Testis (tissue), 3 donors: ENCODE data around the gene DAP. TPM values are rescaled to one million over a fixed set of nuclear protein-coding genes. Genes with fewer than 3 reads are reported as not detected.
"Not testable (repeated sequence)": the region's sequence is repeated elsewhere in the genome, so short reads cannot be mapped to it uniquely, and the experiment has no call there.

Source experiments
- DNase-seq: peaks from one replicate; pipeline ENCODE4 v3.0.0-alpha.2; 2019
- H3K27ac ChIP-seq, 2 donors: fragments of 200-600 bp; sonication (generic); one replicate each; pipeline ENCODE4 v1.5.1; 2019
- H3K27me3 ChIP-seq: fragments of 200-600 bp; sonication (generic); one replicate; pipeline ENCODE4 v1.5.1; 2019
- H3K36me3 ChIP-seq: fragments of 200-600 bp; sonication (generic); one replicate; pipeline ENCODE4 v1.5.1; 2017; ENCODE audit warnings: low read depth; ENCODE audit errors: missing control alignments
- H3K4me1 ChIP-seq: fragments of 200-600 bp; sonication (generic); one replicate; pipeline ENCODE4 v1.5.1; 2019
- H3K4me3 ChIP-seq, 2 donors: fragments of 200-600 bp; sonication (generic); one replicate each; pipeline ENCODE4 v1.5.1; 2017 to 2019
- H3K9me3 ChIP-seq: fragments of 200-600 bp; sonication (generic); one replicate; pipeline ENCODE4 v1.5.1; 2017
- CTCF ChIP-seq, 3 experiments: fragments of 450-650 bp in 2 of 3; fragments of 200-600 bp in 1 of 3; sonication (generic) in 1 of 3; IDR thresholded peaks; one replicate each; pipeline ENCODE4 v1.5.1; 2016 to 2019; ENCODE audit warnings: antibody characterized with exemption in 3 of 3, mild to moderate bottlenecking in 2 of 3, moderate library complexity in 1 of 3
- POLR2A ChIP-seq: fragments of 450-650 bp; IDR thresholded peaks from one replicate; pipeline ENCODE4 v1.6.1; 2017; ENCODE audit warnings: antibody characterized with exemption, mild to moderate bottlenecking, moderate library complexity
- WGBS, 2 donors: methylation state at CpG; one replicate each; pipeline ENCODE4 v1.1.5; 2018; 5-methylcytosine and 5-hydroxymethylcytosine counted together
- intact Hi-C: fragments of 100-400 bp; cut with DNase I; formaldehyde crosslinking; loops from one replicate; pipeline ENCODE4 v1.15.1; 2023; ENCODE audit warnings: low total_unique reads
- polyA plus RNA-seq: library from polyadenylated mRNA; stranded (reverse); fragments of 350-450 nt; fragmentation: Illumina TruSeq; extraction: RNeasy Lipid Tissue Mini Kit (QIAGEN cat#74804); gene quantifications from one replicate; pipeline ENCODE4 v1.2.3, GENCODE V29; 2014; ENCODE audit warnings: low read depth, low replicate concordance; ENCODE audit not compliant: insufficient read depth
- total RNA-seq, 2 donors: library from RNA; depleted of rRNA; stranded (reverse); fragments of >200 nt; gene quantifications; one replicate each; pipeline ENCODE4 v1.2.3, GENCODE V29; 2016

Gene DAP
- total and polyA plus RNA-seq, 3 donors from 2014 or later: 46.3 to 92.2 (median 48.1) TPM

DNA sequence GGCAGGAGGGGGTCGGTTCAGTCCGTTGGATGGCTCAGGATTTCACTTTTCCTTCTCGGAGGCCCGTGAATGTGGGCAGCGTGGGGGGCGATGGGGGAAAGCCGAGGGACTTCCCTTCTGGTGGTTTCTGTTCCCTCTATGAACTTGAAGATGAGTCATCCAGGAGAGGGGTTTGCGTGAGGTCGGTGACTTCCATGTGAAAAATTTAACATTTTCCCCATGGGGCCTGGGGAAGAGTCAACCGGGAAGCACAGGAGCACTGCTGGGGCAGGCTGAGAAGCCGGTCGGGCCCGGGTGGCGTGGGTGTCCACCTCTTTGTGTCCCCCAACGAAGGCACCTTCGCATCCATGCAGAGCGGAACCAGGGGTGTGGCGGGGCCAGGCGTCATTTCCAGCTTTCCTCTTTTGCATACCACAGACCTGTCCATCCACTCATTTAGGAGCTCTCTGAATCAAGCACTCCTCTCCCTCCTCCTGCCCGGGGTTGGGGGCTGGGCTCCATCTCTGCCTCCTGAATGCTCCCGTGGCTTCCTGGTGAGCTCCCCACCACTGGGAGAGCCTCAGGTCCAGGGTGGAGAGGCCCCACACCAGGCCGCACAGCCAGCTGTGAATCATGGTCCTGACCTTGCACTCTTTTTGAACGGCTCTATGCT lies 128.8 kb downstream of the DAP start:
- intact Hi-C loops: loop anchor here (10.0 kb wide), 1 partner anchor 347 kb away; no protein-coding TSS in a partner anchor
- Histone ChIP-seq H3K36me3 (no peaks in the 10 kb centered on the region), H3K27ac (no peak overlapping the region), H3K4me3 (no peak overlapping the region), H3K4me1 (peaks cover 2% of the 10 kb centered on the region), H3K9me3 (no peaks in the 10 kb centered on the region), H3K27me3 (no peaks in the 10 kb centered on the region)
- TF ChIP-seq POLR2A (no peak), CTCF (IDR thresholded peaks at IDR 0.05) (no peak)
- 79 to 80% methylated on average over 21 to 23 of the region's 23 CpGs for WGBS, 2 donors
- DNase-seq: no peak

DNA sequence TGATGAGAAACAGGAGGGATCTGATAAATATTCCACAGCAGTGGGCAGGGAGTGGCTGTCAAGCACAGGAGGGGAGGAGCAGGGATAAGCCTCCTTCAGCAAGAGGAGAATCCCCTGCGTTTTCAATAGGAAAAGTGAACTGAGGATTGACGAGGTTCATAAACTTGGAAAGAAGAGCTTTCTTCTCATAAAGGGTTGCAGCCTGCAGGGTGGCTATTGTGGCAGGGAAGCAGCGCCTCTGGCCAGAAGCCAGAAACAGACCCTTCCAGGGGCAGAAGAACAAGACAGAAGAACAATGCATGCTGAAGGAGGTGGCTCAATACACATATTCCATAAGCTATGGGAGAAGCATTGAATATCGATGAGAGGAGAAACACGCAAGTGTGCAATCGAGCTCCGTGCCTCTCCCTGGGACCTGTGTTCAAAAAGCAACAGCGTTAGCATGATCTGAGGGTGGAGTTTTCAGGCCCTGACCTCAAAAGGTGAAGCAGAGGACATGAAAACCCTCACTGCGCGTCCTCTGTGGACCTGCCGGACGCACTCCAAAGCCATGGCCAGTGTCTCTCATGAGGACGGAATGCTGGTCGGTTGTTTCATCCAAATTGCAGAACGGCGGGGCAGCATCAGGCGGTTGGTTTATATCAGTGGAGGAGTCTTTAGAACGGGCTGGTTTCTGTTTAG lies 129.6 kb downstream of the DAP start:
- H3K27ac ChIP-seq: no peak overlapping the region
- no peak for DNase-seq
- 81 to 83% methylated on average over 18 of the region's 18 CpGs for WGBS, 2 donors
- H3K4me1 ChIP-seq: peaks cover 6% of the 10 kb centered on the region
- no peaks in the 10 kb centered on the region for H3K9me3 ChIP-seq
- no peaks in the 10 kb centered on the region for H3K27me3 ChIP-seq
- intact Hi-C loops: loop anchor here (10.0 kb wide), 1 partner anchor 347 kb away; no protein-coding TSS in a partner anchor
- TF ChIP-seq CTCF (IDR thresholded peaks at IDR 0.05): no peak
- TF ChIP-seq POLR2A: no peak
- no peaks in the 10 kb centered on the region for H3K36me3 ChIP-seq
- no peak overlapping the region for H3K4me3 ChIP-seq

DNA sequence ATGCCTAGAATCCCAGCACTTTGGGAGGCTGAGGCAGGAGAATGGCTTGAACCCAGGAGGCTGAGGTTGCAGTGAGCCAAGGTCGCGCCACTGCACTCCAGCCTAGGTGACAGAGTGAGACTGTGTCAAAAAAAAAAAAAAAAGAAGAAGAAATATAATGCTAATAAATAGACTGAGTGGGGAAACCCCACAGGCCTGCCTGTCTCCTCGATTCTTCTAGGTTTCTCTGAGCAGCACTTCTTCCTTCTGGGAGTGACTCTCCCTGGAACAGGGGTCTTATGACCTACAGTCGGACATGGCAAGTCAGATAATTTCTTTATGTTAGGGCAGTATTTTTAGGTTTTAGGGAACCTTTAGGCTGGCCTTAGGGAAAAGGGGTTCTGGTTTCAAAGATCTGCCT lies 130.3 kb downstream of the DAP start:
- intact Hi-C loops: loop anchor here (10.0 kb wide), 1 partner anchor 346 kb away; no protein-coding TSS in a partner anchor

GRCh38 chr5:10630126-10630525 lies 130.9 kb downstream of the DAP start:
- Histone ChIP-seq H3K4me1 (peaks cover 6% of the 10 kb centered on the region), H3K4me3 (no peak overlapping the region), H3K9me3 (no peaks in the 10 kb centered on the region), H3K27me3 (no peaks in the 10 kb centered on the region), H3K36me3 (no peaks in the 10 kb centered on the region), H3K27ac (no peak overlapping the region)
- intact Hi-C loops: loop anchor here (10.0 kb wide), 1 partner anchor 345 kb away; no protein-coding TSS in a partner anchor
- WGBS, 2 donors: 88 to 90% methylated on average over 5 of the region's 5 CpGs
- no peak for DNase-seq
- TF ChIP-seq CTCF (IDR thresholded peaks at IDR 0.05) (no peak), POLR2A (no peak)

More for the DNA sequence above, 130.3 kb downstream of the DAP start:
- not testable (repeated sequence) for H3K36me3 ChIP-seq, H3K27me3 ChIP-seq, DNase-seq, H3K4me3 ChIP-seq, H3K9me3 ChIP-seq, H3K27ac ChIP-seq, H3K4me1 ChIP-seq
- WGBS, 2 donors: 75 to 87% methylated on average over 4 of the region's 4 CpGs

- no peaks in the 10 kb centered on the region for H3K27me3 ChIP-seq
- no peak for DNase-seq
- H3K9me3 ChIP-seq: no peaks in the 10 kb centered on the region
- peaks cover 6% of the 10 kb centered on the region for H3K4me1 ChIP-seq
- no peak overlapping the region for H3K4me3 ChIP-seq
- WGBS, 2 donors: 73 to 92% methylated on average over 5 of the region's 5 CpGs
- no peaks in the 10 kb centered on the region for H3K36me3 ChIP-seq
- intact Hi-C loops: loop anchor here (5.0 to 10.0 kb wide), 2 partner anchors 172 to 345 kb away; no protein-coding TSS in a partner anchor
- TF ChIP-seq CTCF (IDR thresholded peaks at IDR 0.05) (no peak), POLR2A (no peak)
- H3K27ac ChIP-seq: no peak overlapping the region
Measured at GRCh38 chr5:10629682-10630081, 131.4 kb downstream of the DAP start.
